ENCODE measurements around the gene TTLL8. TPM values are rescaled to one million over a fixed set of nuclear protein-coding genes. Genes with fewer than 3 reads are reported as not detected.

Gene TTLL8
- total and polyA plus RNA-seq, 7 donors = not detected

GRCh38 chr22:50059881-50060262 is 1.8 kb upstream of the TTLL8 start:
- Histone ChIP-seq H3K36me3 (ENCODE audit: insufficient read depth in 1 of 2, low read depth in 1 of 2) (no peaks in the 10 kb centered on the region), H3K27me3 (ENCODE audit: insufficient read depth in 3 of 3, low read length in 2 of 3) (peaks cover 0 to 44% (median 39%) of the 10 kb centered on the region in 3 donors), H3K4me3 (no peak overlapping the region), H3K9me3 (no peaks in the 10 kb centered on the region), H3K27ac (no peak overlapping the region), H3K4me1 (peaks cover 3% of the 10 kb centered on the region)
- 67 to 75% (median 69%) methylated on average over 7 of the region's 7 CpGs for WGBS, 3 donors
- DNase-seq = no peak
- TF ChIP-seq CTCF (IDR thresholded peaks at IDR 0.05) = no peak
- intact Hi-C loops (cut with DNase I) = no loop called here
- no peak for ATAC-seq

GRCh38 chr22:50058906-50059880 is 1.1 kb upstream of the TTLL8 start:
- Histone ChIP-seq H3K4me1 (peaks cover 3% of the 10 kb centered on the region), H3K27me3 (ENCODE audit: insufficient read depth in 3 of 3, low read length in 2 of 3) (peaks cover 0 to 40% (median 34%) of the 10 kb centered on the region in 3 donors), H3K36me3 (ENCODE audit: insufficient read depth in 1 of 2, low read depth in 1 of 2) (no peaks in the 10 kb centered on the region), H3K27ac (no peak overlapping the region), H3K9me3 (no peaks in the 10 kb centered on the region), H3K4me3 (no peak overlapping the region)
- TF ChIP-seq CTCF (IDR thresholded peaks at IDR 0.05) = no peak
- ATAC-seq = no peak
- no peak for DNase-seq
- intact Hi-C loops (cut with DNase I) = no loop called here
- WGBS, 3 donors = 5 to 12% (median 9%) methylated on average over 24 to 31 of the region's 31 CpGs

GRCh38 chr22:50057278-50058060 is 629 bp downstream of the TTLL8 start:
- Histone ChIP-seq H3K9me3 (peaks cover 5% of the 10 kb centered on the region), H3K27ac (no peak overlapping the region), H3K36me3 (ENCODE audit: insufficient read depth in 1 of 2, low read depth in 1 of 2) (no peaks in the 10 kb centered on the region), H3K27me3 (ENCODE audit: insufficient read depth in 3 of 3, low read length in 2 of 3) (peaks cover 0 to 41% (median 34%) of the 10 kb centered on the region in 3 donors), H3K4me3 (no peak overlapping the region), H3K4me1 (peaks cover 3% of the 10 kb centered on the region)
- ATAC-seq = no peak
- no peak for TF ChIP-seq CTCF (IDR thresholded peaks at IDR 0.05)
- WGBS, 3 donors = 77 to 82% (median 82%) methylated on average over 14 of the region's 14 CpGs
- intact Hi-C loops (cut with DNase I) = no loop called here
- no peak for DNase-seq

GRCh38 chr22:50056214-50056972 is 1.7 kb downstream of the TTLL8 start:
- intact Hi-C loops (cut with DNase I) = no loop called here
- no peak for TF ChIP-seq CTCF (IDR thresholded peaks at IDR 0.05)
- Histone ChIP-seq H3K9me3 (peaks cover 5% of the 10 kb centered on the region), H3K27me3 (ENCODE audit: insufficient read depth in 3 of 3, low read length in 2 of 3) (peaks cover 0 to 41% (median 32%) of the 10 kb centered on the region in 3 donors), H3K4me3 (no peak overlapping the region), H3K36me3 (ENCODE audit: insufficient read depth in 1 of 2, low read depth in 1 of 2) (no peaks in the 10 kb centered on the region), H3K27ac (no peak overlapping the region), H3K4me1 (peaks cover 3% of the 10 kb centered on the region)
- DNase-seq (no peak), ATAC-seq (no peak)
- 68 to 73% (median 72%) methylated on average over 34 of the region's 34 CpGs for WGBS, 3 donors

Data from psoas muscle (tissue), 8 donors.